ENCODE measurements around the gene DENND4B. TPM values are rescaled to one million over a fixed set of nuclear protein-coding genes. Genes with fewer than 3 reads are reported as not detected.

DENND4B gene
- total and polyA plus RNA-seq, 10 of the 15 experiments (the other 5 are each of a cell fraction or from before 2014, with no cell fraction given) = 12.0 to 74.8 (median 22.7) TPM

- 0 out of 2 replicates have a peak, but pooled peaks have one; percentile 12 for TF ChIP-seq ZNF384 (IDR thresholded peaks at IDR 0.05; ENCODE audit: borderline replicate concordance, low read depth, low read length)
- TF ChIP-seq ZBTB33 (IDR thresholded peaks at IDR 0.05) = no peak
- TF ChIP-seq ATF3 (IDR thresholded peaks at IDR 0.05; ENCODE audit: borderline replicate concordance, extremely low read depth, low read depth, low read length) = no peak
- TF ChIP-seq POLR2AphosphoS2 (IDR thresholded peaks at IDR 0.05; ENCODE audit: low read depth, low read length) = no peak
- no peak for TF ChIP-seq BRCA1 (IDR thresholded peaks at IDR 0.05; ENCODE audit: low read depth, low read length)
- peak in 1 of 2 experiments; percentile 83; a peak in 2 of 3 replicates for TF ChIP-seq EGR1 (IDR thresholded peaks at IDR 0.05; ENCODE audit: borderline replicate concordance in 1 of 2, low read depth in 2 of 2, low read length in 2 of 2)
Measured at GRCh38 chr1:153922076-153922971, 24.2 kb downstream of the DENND4B start (continued).

GRCh38 chr1:153921803-153922075 lies 24.8 kb downstream of the DENND4B start:
- Histone ChIP-seq H3K4me2 (ENCODE audit: control insufficient read depth, insufficient read depth) (peak overlapping the region; percentile 93), H3K27ac (ENCODE audit: control insufficient read depth, insufficient read depth) (peak overlapping the region; percentile 83), H3K9ac (ENCODE audit: control insufficient read depth, insufficient read depth, low read length) (peak overlapping the region; percentile 78), H3K36me3 (ENCODE audit: control insufficient read depth in 2 of 2, insufficient read depth in 2 of 2, low read length in 1 of 2) (peaks cover 0 to 9% of the 10 kb centered on the region in 2 experiments; a peak in 2 of 4 replicates), H2AFZ (ENCODE audit: control insufficient read depth, low read depth, low read length) (no peak overlapping the region), H3K4me3 (peak overlapping the region; percentile 98), H3K79me2 (ENCODE audit: control insufficient read depth, insufficient read depth, low read length) (peaks cover 62% of the 10 kb centered on the region), H4K20me1 (ENCODE audit: control insufficient read depth, insufficient read depth) (no peaks in the 10 kb centered on the region), H3K4me1 (ENCODE audit: control insufficient read depth, insufficient read depth, low read length) (peaks cover 3% of the 10 kb centered on the region; the same call in 1 of the 2 replicates), H3K9me3 (replicated peaks; ENCODE audit: control insufficient read depth, insufficient read depth, low read length) (no peaks in the 10 kb centered on the region), H3K27me3 (replicated peaks in 1 of 2; ENCODE audit: control insufficient read depth in 2 of 2, insufficient read depth in 2 of 2, low read length in 1 of 2) (no peaks in the 10 kb centered on the region)
- intact Hi-C loops (cut with micrococcal nuclease; ENCODE audit: unreplicated experiment) (loop anchor here (2.0 to 5.0 kb wide), 5 partner anchors 23 to 193 kb away; partner anchors contain the start of genes INTS3 and RAB13), in situ Hi-C loops (cut with MboI) (no loop called here)
- ChIA-PET SMC1A (ENCODE audit: uncharacterized antibody, unreplicated experiment) (interaction anchor here (0.8 to 7.7 kb wide), 21 partner anchors 12 to 130 kb away, joined by 3 to 59 read pairs (median 5); partner anchors contain the start of genes CREB3L4, DENND4B, RAB13 and RPS27), POLR2A (interaction anchor here (0.6 to 10.1 kb wide), 11 partner anchors 8 to 183 kb away, joined by 3 to 83 read pairs (median 4); partner anchors contain the start of genes CREB3L4, DENND4B, JTB and SLC39A1), RAD21 (ENCODE audit: unreplicated experiment) (interaction anchor here (0.5 to 6.4 kb wide), 19 partner anchors 24 to 190 kb away, joined by 3 to 55 read pairs (median 5); partner anchors contain the start of genes CRTC2, DENND4B, JTB and RAB13), CTCF (interaction anchor here (0.7 to 14.9 kb wide), 18 partner anchors 11 to 295 kb away, joined by 3 to 138 read pairs (median 5); partner anchors contain the start of genes CREB3L4, DENND4B, RAB13 and S100A13)
- BruUV-seq (replicated peaks) = TSS peak; percentile 60
- under 1% methylated on average over 10 of the region's 10 CpGs for WGBS (ENCODE audit: insufficient coverage, insufficient replicate concordance, low lambda C conversion rate, missing lambda C conversion rate)
- no peak for ATAC-seq
- DNase-seq (ENCODE audit: low read depth, low spot score) = no peak
- TF ChIP-seq RUNX3 (IDR thresholded peaks at IDR 0.05; ENCODE audit: low read length) (no peak), IKZF1 (conservative IDR thresholded peaks at IDR 0.05) (0 out of 2 replicates have a peak, but pooled peaks have one; percentile 10), POLR2A (IDR thresholded peaks at IDR 0.05; ENCODE audit: low read depth, low read length) (0 out of 2 replicates have a peak, but pooled peaks have one; percentile 37)
- FAIRE-seq = no peak

All from GM12878 (cell line).